Fibroblast of skin of left biceps (primary cell): ENCODE measurements around the gene NRDE2.
A peak's percentile ranks its signal among the peaks of the same experiment; 100 is the strongest.
"Not testable (repeated sequence)": the region's sequence is repeated elsewhere in the genome, so short reads cannot be mapped to it uniquely, and the experiment has no call there.

Experiments used
- DNase-seq, 2 experiments: peaks; one replicate each; pipeline ENCODE4 v3.0.0-alpha.2; 2013; ENCODE audit warnings: low read depth in 2 of 2

The NRDE2 gene

DNA sequence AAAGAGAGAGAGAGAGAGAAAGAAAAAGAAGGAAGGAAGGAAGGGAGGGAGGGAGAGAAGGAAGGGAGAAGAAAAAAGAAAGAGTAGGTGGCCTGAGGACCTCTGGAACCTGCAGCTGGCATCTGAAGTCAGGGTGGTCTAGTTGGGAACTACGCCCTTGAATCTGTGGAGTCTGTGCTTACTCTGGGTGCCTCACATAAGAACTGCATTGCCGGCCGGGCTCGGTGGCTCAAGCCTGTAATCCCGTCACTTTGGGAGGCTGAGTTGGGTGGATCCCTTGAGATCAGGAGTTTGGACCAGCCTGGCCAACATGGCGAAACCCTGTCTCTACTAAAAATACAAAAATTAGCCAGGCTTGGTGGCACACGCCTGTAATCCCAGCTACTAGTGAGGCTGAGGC is 10.0 kb upstream of the NRDE2 start:
- DNase-seq, result no peak

DNA sequence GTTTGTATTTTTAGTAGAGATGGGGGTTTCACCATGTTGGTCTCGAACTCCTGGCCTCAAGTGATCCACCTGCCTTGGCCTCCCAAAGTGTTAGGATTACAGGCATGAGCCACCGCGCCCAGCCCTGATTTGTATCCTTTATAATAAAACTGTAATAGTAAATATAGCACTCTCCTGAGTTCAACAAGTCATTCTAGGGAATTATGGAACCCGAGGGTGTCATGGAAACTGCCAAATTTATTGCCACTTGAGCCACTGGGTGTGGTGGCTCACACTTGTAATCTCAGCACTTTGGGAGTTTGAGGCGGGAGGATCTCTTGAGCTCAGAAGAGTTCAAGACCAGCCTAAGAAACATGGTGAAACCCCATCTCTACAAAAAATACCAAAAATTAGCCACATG is 9.5 kb upstream of the NRDE2 start:
- DNase-seq, result not testable (repeated sequence)

DNA sequence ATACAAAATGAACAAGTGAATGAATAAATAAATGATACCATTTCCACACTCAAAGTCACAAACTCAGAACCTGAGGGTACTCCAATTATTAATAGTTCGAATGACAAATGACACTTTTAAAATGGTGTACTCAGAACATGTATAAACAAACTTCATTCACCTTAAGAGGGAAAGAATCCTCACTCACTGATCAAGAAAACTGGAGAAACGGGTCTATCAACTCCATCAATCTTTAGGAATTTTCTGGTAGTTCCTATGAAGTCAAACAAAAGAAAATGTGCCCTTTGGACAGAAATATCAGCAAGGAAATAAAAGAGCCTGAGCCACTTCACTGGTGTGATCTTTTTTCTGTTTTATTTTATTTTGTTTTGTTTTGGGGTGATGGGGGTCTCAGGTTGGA is 5.2 kb upstream of the NRDE2 start:
- DNase-seq, result no peak

DNA sequence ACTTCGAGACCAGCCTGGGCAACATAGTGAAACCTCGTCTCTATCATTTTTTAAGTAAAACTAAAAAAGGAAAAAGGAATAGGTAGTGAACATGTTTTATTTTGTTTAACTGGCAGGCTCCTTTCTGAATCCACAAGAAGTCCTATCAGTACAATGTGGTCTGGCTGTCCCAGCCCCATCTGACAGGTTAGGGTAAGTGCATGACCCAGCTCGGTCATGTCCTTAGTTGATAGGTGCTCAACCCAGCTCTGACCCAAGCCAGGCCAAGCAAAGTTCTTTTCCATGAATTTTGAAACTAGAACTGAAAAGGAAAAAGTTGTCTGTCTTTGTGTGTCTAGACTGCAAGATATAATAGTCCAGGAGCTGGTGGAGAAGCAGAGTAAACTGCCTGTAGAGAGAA is 4.7 kb upstream of the NRDE2 start:
- no peak for DNase-seq

DNA sequence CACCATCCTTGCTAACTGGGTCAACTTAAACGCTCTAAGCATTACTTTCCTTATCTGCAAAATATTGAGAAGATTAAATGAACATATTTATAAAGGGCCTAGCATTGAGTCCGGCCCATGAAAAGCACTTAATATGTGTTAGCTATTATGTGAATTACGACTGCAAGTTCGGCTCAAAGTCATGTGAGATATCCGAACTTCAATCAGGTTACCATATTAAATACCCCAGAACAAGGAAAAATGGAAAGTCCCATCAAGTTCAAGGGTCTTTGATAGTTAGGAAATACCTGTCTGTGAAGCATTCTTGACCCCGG is 487 bp upstream of the NRDE2 start:
- no peak for DNase-seq

DNA sequence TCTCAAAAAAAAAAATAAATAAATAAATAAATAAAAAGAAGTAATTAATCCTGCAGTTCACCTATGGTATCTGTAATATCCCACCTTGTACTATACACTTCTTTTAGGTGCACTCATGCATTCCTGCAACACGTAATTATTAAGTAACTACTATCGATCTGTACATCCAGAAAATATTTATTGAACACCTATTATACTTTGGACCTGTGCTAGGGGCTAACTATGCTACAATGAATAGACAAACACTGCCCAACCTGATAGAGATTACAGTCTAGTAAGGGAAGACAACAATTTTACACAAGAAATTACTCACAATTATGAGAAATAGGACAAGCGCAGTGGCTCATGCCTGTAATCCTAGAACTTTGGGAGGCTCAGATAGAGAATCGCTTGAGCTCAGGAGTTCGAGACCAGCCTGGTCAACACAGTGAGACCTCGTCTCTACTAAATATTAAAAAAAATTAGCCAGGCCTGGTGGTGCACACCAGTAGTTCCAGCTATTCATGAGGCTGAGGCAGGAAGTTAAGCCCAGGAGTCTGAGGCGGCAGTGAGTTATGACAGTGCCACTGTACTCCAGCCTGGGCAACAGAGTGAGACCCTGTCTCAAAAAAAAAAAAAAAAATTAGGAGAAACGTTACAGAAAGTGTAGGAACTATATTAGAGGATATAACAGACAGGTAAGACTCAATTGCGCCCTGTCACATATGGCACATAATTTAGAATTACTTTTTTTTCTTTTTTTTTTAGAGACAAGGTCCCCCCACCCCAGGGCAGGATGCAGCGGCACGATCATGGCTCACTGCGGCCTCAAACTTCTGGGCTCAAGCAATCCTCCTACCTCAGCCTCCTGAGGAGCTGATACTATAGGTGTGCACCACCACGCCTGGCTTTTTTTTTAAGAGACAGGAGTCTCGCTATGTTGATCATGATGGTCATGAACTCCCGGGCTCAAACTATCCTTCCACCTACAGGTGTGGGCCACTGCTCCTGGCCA is 1.2 kb downstream of the NRDE2 start:
- no peak for DNase-seq

DNA sequence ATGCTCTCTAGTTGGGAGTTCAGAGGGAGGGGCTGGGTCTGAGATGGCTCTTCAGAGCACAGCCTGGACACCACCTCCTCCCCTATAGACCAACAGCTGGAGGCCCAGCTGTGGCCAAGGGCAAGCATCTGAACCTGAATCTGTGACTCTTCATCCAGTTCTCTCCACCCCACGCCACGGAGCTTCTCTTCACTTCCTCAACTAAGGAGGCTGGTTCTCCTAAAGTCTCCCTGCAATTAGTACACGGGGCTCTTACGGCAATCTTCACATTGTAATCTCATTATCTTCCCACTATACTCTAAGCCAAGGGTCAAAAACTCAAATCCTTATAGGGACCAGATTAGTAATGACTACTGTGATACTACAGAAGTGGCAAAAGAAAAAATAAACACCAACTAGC is 9.8 kb downstream of the NRDE2 start:
- no peak for DNase-seq

DNA sequence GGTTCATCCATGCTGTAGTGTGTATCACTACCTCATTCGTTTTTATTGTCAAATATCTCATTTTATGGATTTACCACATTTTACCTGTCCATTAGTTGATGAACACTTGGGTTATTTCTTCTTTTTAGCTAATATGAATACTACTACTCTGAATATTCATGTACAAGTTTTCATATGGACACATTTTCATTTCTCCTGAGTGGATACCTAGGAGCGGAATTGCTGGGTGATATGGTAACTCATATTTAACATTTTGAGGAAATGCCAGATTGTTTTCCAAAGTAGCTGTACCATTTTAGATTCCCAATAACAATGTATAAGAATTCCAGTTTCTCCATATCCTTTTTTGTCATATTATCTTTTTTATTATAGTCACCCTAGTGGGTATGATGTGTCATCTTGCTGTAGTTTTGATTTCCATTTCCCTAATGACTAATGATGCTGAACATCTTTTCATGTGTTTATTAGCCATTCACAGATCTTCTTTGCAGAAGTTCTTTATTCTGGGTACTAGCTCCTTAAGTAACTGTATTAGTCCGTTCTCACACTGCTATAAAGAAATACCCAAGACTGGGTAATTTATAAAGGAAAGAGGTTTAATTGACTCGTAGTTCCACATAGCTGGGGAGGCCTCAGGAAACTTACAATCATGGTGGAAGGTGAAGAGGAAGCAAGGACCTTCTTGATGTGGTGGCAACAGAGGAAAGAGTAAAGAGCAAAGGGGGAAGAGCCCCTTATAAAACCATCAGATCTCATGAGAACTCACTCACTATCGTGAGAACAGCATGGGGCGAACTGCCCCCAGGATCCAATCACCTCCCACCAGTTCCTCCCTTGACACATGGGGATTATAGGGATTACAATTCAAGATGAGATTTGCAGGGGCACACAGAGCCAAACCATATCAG is 11.9 kb downstream of the NRDE2 start:
- DNase-seq, result no peak

DNA sequence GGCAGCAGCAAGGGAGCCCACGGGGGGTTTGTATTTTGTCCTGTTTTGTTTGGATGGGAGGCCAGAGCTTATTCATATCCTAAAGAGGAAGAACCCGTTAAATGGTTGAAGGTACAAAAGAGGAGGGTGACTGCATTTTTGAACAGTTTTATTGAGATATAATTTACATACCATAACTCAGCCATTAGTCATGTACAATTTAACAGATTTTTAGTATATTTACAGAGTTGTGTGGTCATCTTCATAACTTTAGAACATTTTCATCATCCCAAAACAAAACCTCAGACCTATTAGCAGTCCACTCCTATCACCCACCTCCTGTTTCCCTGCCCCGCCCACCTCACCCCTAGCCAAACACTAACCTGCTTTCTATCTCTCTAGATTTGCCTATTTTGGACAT is 12.6 kb downstream of the NRDE2 start:
- DNase-seq, result no peak

DNA sequence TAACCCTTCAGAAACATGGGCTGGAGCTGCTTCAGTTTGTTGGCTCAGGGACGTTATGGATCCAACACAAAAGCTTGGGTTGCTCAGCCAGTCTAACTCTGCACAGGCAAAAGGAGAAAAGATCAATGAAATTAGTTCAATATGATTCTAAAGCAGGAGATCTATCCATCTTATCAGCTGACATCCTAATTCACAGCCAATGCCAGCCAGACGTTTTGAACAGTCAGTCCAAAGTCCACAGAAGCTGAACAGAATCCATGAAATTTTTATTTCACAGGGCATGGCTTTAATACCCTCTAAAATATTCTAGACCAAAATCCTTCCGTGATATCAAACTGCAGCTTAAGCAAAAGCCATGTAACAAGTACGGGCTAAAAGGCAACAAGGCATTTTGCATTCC is 13.7 kb downstream of the NRDE2 start:
- no peak for DNase-seq

DNA sequence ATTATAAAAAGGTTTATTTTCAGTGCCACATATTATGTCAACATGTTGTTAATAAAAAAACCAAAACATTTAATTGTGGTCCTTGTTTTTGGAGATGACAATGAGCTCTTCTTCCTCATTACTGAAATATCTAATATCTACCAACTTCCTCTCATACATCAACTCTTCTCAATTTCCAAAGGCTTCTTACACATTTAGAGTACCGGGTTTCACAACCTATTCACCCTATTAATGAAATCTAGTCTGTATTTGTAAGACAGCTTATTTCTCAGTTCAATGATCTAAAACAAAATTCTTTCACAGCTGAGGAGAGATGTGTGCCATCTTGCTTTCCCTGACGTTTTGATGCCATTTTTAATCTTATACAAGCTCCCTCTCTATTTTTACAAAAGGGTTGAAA is 14.5 kb downstream of the NRDE2 start:
- no peak for DNase-seq

DNA sequence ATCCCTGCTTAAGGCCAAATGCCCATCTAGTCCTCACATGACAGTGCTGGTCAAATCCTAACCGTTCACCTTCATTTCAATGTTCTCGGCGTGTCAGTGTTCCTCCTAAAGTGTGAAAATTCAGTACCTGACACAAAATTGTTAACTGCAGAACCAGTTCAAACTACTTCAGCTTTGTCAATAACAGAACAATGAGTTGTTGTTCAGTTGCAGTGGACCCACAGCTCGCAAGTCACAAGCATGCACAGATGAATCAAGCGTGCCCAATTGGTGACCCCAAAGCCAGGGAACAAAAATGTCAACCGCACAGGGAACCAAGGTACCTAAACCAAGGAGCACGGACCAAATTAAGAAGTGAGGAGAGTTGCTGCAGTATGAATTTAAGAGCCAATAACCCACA is 23.2 kb downstream of the NRDE2 start:
- DNase-seq, result no peak

DNA sequence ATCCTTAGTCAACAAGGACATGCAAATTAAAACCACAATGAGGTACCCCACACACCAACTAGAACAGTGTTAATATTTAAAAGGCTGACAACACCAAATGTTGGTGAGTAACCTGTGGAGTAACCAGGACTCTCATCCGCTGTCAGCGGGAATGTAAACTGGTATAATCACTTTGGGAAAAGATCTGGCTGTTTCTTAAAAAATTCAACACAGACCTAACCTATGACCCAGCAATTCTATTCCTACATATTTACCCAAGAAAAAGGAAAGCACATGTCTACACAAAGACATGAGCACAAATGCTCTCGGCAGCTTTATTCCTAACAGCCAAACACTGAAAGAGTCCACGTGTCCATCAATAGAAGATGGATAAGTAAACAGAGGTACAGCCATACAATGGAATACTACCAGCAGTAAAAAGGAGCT is 26.6 kb downstream of the NRDE2 start:
- no peak for DNase-seq

DNA sequence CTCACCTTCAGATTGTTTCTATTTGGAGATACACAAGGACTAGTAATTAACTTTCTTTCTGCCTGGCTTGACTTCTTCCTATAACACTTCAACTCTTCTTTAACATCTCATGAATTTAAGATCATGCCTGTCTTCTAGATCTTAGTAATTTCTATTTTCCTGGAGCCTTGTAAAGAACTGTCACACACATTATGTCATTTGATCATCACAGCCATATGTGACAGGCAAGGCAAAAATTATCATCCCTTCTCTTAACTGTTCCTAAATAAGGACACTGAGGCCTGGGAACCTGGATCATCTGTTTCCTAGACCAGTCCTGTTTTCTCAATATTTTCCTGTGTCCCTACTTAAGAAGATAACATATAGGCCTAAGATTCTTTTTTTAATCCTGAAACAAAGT is 27.2 kb downstream of the NRDE2 start:
- DNase-seq, result no peak

DNA sequence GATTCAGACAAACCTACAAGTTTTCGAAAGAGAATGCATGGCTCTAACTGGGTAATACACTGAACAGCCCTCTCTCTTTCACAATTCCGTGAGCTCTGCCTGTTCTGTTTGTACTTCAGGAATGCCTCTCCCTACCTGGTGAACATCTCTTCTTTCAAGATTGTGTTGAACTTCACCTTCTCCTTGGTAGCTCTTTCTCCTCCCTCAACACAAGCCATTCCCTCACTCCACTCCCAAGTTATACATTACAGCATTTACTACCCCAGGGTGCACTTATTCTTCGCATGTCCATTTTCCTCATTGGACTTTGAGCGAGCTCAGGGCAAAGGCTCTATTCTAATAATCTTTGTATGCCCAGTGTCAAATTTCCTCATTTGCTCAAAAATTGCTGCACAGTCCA is 28.3 kb downstream of the NRDE2 start:
- DNase-seq, result no peak

DNA sequence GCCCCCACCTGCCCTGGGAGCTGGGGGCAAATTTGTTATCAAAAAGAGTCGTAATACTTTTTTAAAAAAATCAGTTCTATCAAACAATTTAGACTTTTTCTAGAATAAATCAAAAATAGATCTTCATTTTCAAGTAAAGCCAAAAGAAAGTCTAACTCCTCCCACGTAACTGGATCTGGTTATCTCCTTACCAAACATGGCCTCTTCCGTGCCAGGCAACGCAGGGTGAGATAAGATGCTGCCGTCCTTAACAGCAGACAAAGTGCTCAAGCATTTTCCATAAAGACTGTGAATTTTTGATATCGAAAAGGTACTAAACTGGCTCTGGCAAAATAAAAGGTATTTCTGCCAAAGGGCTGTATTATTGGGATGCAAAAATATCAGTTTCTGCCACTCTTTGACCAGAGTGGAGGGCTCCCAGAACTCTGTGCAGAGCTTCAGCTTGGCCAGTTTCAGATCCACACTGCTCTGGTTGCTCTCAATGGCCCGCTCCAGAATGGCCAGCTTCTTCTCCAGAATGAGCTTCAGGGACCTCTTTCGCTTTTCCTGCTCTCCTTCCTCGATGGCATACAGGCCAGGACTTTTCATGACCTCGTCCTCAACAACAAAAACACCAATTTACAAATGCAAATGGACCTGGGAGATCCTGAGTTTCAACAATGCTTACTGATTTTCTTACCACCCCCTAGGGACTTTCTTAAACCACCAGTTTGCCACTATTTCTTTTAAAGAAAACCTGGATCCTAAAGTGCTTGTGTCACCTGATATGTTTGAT is 29.0 kb downstream of the NRDE2 start:
- DNase-seq, result no peak

DNA sequence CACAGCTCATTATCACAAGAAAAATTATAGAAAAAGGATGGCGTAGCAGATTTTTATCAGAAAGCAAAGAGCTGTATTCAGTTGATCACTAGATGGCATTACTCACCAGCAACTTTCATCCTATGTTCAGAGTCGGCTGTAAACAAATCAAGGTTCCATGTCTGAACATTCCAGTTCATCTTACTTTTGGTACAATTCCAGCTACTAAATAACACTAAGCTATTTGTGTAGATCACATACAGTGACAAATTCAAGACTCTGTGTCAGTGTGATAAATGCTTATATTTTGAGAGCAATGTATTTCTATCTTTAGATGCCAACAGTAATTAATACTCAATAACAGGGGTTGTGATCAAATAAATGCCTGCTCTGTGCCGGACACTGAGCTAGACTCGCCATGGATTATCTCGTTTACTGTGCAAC is 30.1 kb downstream of the NRDE2 start:
- DNase-seq, result peak; percentile 37 to 50

DNA sequence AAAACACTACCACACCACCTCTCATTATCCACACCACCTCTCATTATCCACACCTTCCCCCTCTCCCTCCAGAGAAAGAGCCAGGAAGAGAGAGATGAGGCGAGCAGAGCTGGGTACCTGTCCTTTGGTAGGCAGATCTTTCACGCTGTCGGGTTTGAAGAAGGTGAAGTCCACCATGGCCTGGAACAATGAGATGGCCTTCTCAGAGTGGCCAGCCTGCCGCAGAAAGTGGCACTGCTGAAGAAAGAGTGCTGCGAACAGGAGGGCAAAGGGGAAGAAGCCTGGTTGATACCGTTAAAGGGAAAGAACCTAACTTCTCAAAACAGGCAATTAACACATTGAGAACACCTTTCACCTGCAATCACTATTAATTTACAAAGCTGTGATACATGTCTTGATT is 30.6 kb downstream of the NRDE2 start:
- DNase-seq, result no peak

DNA sequence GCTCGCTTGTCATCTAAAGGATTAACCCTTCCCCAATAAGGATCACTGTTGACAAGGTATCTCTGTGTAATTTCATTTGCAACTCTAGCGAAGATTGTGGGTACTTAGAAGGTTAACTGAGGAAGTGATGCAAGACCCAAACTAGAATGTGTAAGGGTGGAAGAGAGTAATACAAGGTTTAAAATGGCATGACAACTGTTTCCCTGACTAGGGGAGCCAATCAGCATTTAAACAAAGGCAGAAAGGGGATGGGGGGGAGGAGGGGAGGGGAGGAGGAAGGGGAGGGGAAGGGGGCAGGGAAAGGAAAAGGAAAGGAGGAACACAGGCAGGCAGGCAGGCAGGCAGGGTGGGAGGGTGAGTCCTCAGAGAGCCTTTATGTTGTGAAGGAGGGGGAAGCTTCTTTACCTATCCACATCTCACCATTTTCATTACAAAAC is 31.1 kb downstream of the NRDE2 start:
- no peak for DNase-seq

DNA sequence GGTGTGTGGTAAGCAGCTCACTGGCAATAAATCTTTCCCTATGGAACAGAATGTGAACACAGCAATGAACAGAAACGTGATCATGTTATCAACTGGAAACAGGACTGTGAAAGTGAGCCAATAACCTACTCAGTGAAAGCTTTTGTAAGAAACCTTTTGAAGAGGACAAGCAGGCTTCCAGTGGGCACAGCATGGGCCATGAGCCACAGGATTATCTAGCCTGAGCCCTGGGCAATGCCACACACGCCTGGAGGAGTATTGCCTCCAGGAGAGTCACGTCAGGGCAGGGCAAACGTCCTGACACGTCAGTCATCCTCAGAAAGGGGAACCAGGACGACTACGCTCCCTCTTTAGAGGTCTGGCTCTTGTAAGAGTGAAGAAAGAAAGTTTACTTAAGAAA is 32.3 kb downstream of the NRDE2 start:
- DNase-seq, result no peak

DNA sequence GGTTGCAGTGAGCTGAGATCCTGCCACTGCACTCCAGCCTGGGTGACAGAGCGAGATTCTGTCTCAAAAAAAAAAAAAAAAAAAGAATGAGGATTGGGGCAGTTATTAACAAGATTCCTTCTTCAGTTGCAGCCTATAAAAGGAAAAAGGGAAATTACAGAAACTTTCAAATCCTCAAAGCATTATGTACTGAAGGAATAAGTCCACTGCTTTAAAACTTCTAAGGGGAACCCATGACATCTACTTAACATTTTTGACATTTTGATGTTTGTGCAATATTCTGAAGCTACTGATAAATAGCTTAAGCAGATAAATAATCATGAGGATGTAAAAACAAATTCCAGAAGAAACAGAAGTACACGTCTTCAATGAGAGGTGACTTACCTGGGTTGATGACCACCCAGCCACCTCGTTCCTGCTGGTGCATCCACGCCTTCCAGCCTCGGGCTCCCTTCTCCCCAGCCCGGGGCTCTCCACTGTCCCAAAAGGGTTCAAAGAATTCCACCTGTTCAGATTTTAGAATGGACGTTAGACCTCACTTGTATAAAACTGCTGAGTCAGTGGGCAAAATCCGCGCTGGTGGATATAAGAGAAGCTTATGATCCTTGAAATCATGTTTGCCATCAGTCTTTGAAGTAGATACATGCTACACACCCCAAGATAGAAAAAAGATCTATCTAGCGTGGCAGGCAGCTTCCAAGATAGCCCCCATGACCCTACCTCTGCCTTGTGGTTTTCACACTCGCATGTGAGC is 33.7 kb downstream of the NRDE2 start:
- no peak for DNase-seq
